RWPE2 (cell line): Measurements from ENCODE around the gene KCNA10.
"Not testable (repeated sequence)": the region's sequence is repeated elsewhere in the genome, so short reads cannot be mapped to it uniquely, and the experiment has no call there.

Experiments used
- ATAC-seq: fragments of 200-7000 bp; cut with Tn5 transposase; 3 replicates; pipeline ENCODE4 v1.9.1; 2021; ENCODE audit warnings: low read depth
- DNase-seq: peaks from one replicate; pipeline ENCODE4 v3.0.0-alpha.2; 2020; ENCODE audit warnings: low spot score
- H3K27ac ChIP-seq: fragments of 450-650 bp; 2 replicates; pipeline ENCODE4 v1.5.1; 2017; ENCODE audit warnings: mild to moderate bottlenecking; ENCODE audit not compliant: poor library complexity, severe bottlenecking
- H3K27me3 ChIP-seq: fragments of 250-450 bp; sonication (Bioruptor Pico); 2 replicates; pipeline ENCODE4 v1.5.1; 2021; ENCODE audit warnings: mild to moderate bottlenecking, moderate library complexity; ENCODE audit not compliant: insufficient read depth, poor library complexity, severe bottlenecking
- H3K36me3 ChIP-seq: fragments of 250-450 bp; sonication (Bioruptor Pico); 2 replicates; pipeline ENCODE4 v1.5.1; 2020; ENCODE audit warnings: low read depth, mild to moderate bottlenecking, moderate library complexity
- H3K4me1 ChIP-seq: fragments of 250-450 bp; sonication (Bioruptor Pico); 2 replicates; pipeline ENCODE4 v1.5.1; 2021; ENCODE audit warnings: mild to moderate bottlenecking, moderate library complexity; ENCODE audit not compliant: insufficient read depth, poor library complexity, severe bottlenecking
- H3K4me3 ChIP-seq: fragments of 250-450 bp; sonication (Bioruptor Pico); 2 replicates; pipeline ENCODE4 v1.5.1; 2021; ENCODE audit warnings: mild to moderate bottlenecking, moderate library complexity; ENCODE audit not compliant: severe bottlenecking
- H3K9me3 ChIP-seq: fragments of 250-450 bp; sonication (Bioruptor Pico); 2 replicates; pipeline ENCODE4 v1.5.1; 2021; ENCODE audit warnings: mild to moderate bottlenecking, moderate library complexity; ENCODE audit not compliant: severe bottlenecking
- TF ChIP-seq, protein P1 (sequence below): fragments of 450-650 bp; IDR thresholded peaks from one replicate; pipeline ENCODE4 v1.5.1; 2017; ENCODE audit warnings: mild to moderate bottlenecking, moderate library complexity; ENCODE audit not compliant: poor library complexity, severe bottlenecking

KCNA10 gene

DNA sequence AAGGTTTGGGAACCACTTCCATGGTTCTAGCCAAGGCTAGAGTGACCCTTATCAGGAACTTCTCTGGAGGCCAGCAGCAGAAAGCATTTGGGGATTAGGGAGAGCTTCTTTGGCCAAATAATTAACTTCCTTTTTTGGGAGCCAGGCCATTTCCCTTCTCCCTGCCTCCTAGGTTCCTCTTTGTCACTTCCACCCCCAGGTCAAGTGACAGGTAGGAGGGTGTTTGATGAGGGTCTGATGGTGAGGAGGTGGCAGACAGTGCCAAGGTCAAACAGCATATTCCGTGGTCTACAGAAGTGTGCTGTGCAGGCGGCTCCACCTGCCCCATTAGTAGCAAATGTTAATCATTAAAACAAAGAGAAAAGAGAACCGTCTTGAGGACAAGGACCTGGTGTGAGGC lies 1.9 kb upstream of the KCNA10 start:
- Histone ChIP-seq H3K27me3 (no peaks in the 10 kb centered on the region), H3K36me3 (no peaks in the 10 kb centered on the region), H3K9me3 (no peaks in the 10 kb centered on the region), H3K4me3 (no peak overlapping the region), H3K27ac (no peak overlapping the region), H3K4me1 (no peaks in the 10 kb centered on the region)
- no peak for ATAC-seq
- TF ChIP-seq, protein P1, sequence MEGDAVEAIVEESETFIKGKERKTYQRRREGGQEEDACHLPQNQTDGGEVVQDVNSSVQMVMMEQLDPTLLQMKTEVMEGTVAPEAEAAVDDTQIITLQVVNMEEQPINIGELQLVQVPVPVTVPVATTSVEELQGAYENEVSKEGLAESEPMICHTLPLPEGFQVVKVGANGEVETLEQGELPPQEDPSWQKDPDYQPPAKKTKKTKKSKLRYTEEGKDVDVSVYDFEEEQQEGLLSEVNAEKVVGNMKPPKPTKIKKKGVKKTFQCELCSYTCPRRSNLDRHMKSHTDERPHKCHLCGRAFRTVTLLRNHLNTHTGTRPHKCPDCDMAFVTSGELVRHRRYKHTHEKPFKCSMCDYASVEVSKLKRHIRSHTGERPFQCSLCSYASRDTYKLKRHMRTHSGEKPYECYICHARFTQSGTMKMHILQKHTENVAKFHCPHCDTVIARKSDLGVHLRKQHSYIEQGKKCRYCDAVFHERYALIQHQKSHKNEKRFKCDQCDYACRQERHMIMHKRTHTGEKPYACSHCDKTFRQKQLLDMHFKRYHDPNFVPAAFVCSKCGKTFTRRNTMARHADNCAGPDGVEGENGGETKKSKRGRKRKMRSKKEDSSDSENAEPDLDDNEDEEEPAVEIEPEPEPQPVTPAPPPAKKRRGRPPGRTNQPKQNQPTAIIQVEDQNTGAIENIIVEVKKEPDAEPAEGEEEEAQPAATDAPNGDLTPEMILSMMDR = no peak
- DNase-seq = no peak

DNA sequence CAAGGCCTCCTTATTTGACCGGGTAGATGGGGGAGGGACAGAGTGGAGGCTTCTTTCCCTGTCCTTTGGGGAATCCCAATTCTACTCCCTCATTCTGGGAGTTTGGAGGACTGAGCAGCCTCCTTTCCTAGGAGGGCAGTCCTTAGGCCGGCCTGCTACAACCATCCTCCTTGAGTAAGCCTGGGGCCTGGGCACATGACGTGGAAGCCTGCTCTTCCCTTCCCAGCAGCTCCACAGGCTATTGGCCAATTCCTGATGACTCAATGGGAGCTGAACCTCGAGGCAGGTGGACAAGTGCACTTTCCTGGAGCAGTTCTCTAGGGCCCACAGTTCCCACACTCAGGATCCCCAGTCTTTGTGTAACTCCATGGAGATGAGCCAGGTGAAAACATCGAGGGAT lies 3.1 kb downstream of the KCNA10 start:
- Histone ChIP-seq H3K9me3 (no peaks in the 10 kb centered on the region), H3K27ac (no peak overlapping the region), H3K4me3 (no peak overlapping the region), H3K27me3 (no peaks in the 10 kb centered on the region), H3K4me1 (no peaks in the 10 kb centered on the region), H3K36me3 (no peaks in the 10 kb centered on the region)
- ATAC-seq (no peak), DNase-seq (no peak)
- TF ChIP-seq, protein P1 = no peak

DNA sequence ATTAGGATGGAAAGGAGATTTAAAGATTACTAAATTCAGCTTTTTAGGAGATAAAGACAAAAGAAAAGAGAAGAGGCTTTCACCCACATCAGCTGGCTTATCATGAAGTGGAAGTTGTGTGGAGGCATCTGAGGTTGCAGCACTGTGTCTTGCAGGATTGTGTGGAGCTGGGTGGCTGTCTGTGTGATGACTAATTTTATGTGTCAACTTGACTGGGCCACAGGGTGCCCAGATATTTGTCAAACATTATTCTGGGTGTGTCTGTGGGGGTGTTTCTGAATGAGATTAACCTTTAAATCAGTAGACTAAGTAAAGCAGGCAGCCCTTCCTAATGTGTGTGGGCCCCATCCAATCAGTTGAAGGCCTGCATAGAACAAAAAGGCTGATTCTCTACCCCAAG lies 3.9 kb downstream of the KCNA10 start:
- Histone ChIP-seq H3K27ac (no peak overlapping the region), H3K4me1 (no peaks in the 10 kb centered on the region), H3K9me3 (no peaks in the 10 kb centered on the region), H3K27me3 (no peaks in the 10 kb centered on the region), H3K36me3 (no peaks in the 10 kb centered on the region), H3K4me3 (no peak overlapping the region)
- ATAC-seq (no peak), DNase-seq (no peak)
- TF ChIP-seq, protein P1 = no peak

DNA sequence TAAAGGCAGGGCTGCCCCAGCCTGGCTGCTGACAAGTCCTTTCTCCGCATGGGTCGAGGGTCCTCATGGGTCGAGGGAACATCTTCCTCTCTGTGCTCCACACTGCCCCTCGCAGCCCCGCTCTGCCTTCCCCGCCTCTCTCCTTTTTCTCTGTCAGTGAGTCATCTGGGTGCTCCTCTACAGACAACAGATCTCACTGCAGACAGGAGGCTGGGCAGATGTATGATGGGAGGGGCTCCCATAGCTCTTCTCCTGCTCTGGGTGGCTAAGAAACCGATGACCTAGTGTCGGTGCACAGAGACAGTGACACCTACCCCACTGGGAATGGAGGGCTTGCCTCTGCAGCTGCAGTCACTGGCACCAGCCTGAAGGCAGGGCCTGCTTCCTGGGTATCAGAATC lies 5.5 kb downstream of the KCNA10 start:
- Histone ChIP-seq H3K4me3 (no peak overlapping the region), H3K27ac (no peak overlapping the region), H3K36me3 (no peaks in the 10 kb centered on the region), H3K4me1 (no peaks in the 10 kb centered on the region), H3K27me3 (no peaks in the 10 kb centered on the region), H3K9me3 (no peaks in the 10 kb centered on the region)
- TF ChIP-seq, protein P1 = no peak
- peak; percentile 49; the same call in 1 of the 3 replicates for ATAC-seq
- DNase-seq = no peak

DNA sequence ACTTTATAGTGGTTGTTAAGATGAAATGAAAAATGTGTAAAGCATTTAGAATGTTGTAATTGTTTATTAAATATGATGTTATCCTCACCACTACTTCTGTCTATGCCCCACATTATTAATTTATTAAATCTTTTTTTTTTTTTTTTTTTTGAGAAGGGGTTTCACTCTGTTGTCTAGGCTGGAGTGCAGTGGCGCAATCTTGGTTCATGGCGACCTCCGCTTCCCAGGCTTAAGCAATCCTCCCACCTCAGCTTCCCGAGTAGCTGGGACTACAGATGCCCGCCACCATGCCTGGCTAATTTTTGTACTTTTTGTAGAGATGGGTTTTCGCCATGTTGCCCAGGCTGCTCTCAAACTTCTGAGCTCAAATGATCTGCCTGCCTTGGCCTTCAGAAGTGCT lies 7.5 kb downstream of the KCNA10 start:
- H3K4me3 ChIP-seq = no peak overlapping the region
- TF ChIP-seq, protein P1 = no peak
- H3K9me3 ChIP-seq = no peaks in the 10 kb centered on the region
- ATAC-seq (no peak), DNase-seq (no peak)
- no peak overlapping the region for H3K27ac ChIP-seq
- no peaks in the 10 kb centered on the region for H3K36me3 ChIP-seq
- no peaks in the 10 kb centered on the region for H3K4me1 ChIP-seq
- H3K27me3 ChIP-seq = no peaks in the 10 kb centered on the region

DNA sequence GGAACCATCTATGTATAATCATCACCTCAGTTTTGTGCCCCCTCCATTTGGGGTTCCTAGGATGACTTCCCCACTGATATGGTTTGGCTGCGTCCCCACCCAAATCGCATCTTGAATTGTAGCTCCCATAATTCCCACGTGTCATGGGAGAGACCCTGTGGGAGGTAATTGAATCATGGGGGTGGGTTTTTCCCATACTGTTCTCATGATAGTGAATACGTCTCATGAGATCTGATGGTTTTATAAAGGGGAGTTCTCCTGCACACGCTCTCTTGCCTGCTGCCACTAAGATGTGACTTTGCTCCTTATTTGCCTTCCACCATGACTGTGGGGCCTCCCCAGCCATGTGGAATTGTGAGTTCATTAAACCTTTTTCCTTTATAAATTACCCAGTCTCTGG lies 8.1 kb downstream of the KCNA10 start:
- not testable (repeated sequence) for H3K27ac ChIP-seq, H3K9me3 ChIP-seq, DNase-seq, H3K4me1 ChIP-seq, ATAC-seq, H3K4me3 ChIP-seq, H3K27me3 ChIP-seq, H3K36me3 ChIP-seq
